HepG2 (cell line): ENCODE data around the gene LSM2. TPM values are rescaled to one million over a fixed set of nuclear protein-coding genes. Genes with fewer than 3 reads are reported as not detected.

Experiments
- CBX5 ChIP-seq: sonication (generic); formaldehyde crosslinking; IDR thresholded peaks from 2 replicates; pipeline ENCODE4 v1.4.0; 2020; ENCODE audit warnings: missing genetic modification reagents, borderline replicate concordance
- CREBL2 ChIP-seq: sonication (generic); formaldehyde crosslinking; IDR thresholded peaks from 2 replicates; pipeline ENCODE4 v1.8.1; 2023; ENCODE audit warnings: missing genetic modification reagents, mild to moderate bottlenecking, borderline replicate concordance
- GMEB1 ChIP-seq: sonication (generic); formaldehyde crosslinking; IDR thresholded peaks from 2 replicates; pipeline ENCODE4 v1.5.1; 2020; ENCODE audit warnings: missing genetic modification reagents, mild to moderate bottlenecking, borderline replicate concordance
- HNF1B ChIP-seq: sonication (generic); formaldehyde crosslinking; IDR thresholded peaks from 2 replicates; pipeline ENCODE4 v1.5.1; 2020; ENCODE audit warnings: mild to moderate bottlenecking, moderate library complexity, missing genetic modification reagents
- HOXD1 ChIP-seq: sonication (generic); formaldehyde crosslinking; IDR thresholded peaks from 2 replicates; pipeline ENCODE4 v1.5.0; 2020; ENCODE audit warnings: missing genetic modification reagents
- KDM3A ChIP-seq: IDR thresholded peaks from 2 replicates; pipeline ENCODE4 v1.6.1; 2018; ENCODE audit warnings: low read depth, missing compliant biosample characterization
- LRRFIP1 ChIP-seq: sonication (generic); formaldehyde crosslinking; conservative IDR thresholded peaks from 2 replicates; pipeline ENCODE4 v1.4.0; 2020; ENCODE audit warnings: missing genetic modification reagents
- NFE2L2 ChIP-seq: fragments of 150-350 bp; IDR thresholded peaks from 2 replicates; pipeline ENCODE4 v1.6.1; 2014; ENCODE audit warnings: low read length
- PRDM4 ChIP-seq: sonication (generic); formaldehyde crosslinking; IDR thresholded peaks from 2 replicates; pipeline ENCODE4 v1.9.0; 2021; ENCODE audit warnings: missing genetic modification reagents, borderline replicate concordance
- RCOR2 ChIP-seq: IDR thresholded peaks from 2 replicates; pipeline ENCODE4 v1.6.1; 2016; ENCODE audit warnings: missing biosample characterization, missing genetic modification reagents
- SATB2 ChIP-seq: sonication (generic); formaldehyde crosslinking; IDR thresholded peaks from 2 replicates; pipeline ENCODE4 v1.5.0; 2020; ENCODE audit warnings: missing genetic modification reagents
- TBP ChIP-seq: sonication (generic); formaldehyde crosslinking; IDR thresholded peaks from 2 replicates; pipeline ENCODE4 v1.5.0; 2020; ENCODE audit warnings: missing genetic modification reagents
- TBX3 ChIP-seq: fragments of 450-650 bp; IDR thresholded peaks from 2 replicates; pipeline ENCODE4 v1.6.1; 2017; ENCODE audit warnings: antibody characterized with exemption, mild to moderate bottlenecking, inconsistent platforms, borderline replicate concordance
- ZBTB25 ChIP-seq: IDR thresholded peaks from 2 replicates; pipeline ENCODE4 v1.6.1; 2018; ENCODE audit warnings: missing genetic modification reagents
- ZBTB43 ChIP-seq: sonication (generic); formaldehyde crosslinking; conservative IDR thresholded peaks from 2 replicates; pipeline ENCODE4 v1.4.0; 2020; ENCODE audit warnings: missing genetic modification reagents
- ZIK1 ChIP-seq: sonication (generic); formaldehyde crosslinking; IDR thresholded peaks from 2 replicates; pipeline ENCODE4 v1.5.0; 2020; ENCODE audit warnings: mild to moderate bottlenecking, low read depth, missing genetic modification reagents, borderline replicate concordance
- ZNF337 ChIP-seq: sonication (generic); formaldehyde crosslinking; IDR thresholded peaks from 2 replicates; pipeline ENCODE4 v1.5.1; 2020; ENCODE audit warnings: missing genetic modification reagents, low read depth, mild to moderate bottlenecking, borderline replicate concordance
- ZNF839 ChIP-seq: sonication (generic); formaldehyde crosslinking; IDR thresholded peaks from 2 replicates; pipeline ENCODE4 v1.4.0; 2020; ENCODE audit warnings: missing genetic modification reagents, mild to moderate bottlenecking, borderline replicate concordance
- polyA plus RNA-seq, 8 experiments: library from polyadenylated mRNA; depleted of rRNA in 3 of 8; stranded (reverse) in 7 of 8; unstranded in 1 of 8; fragments of >200 nt; fragmentation: Illumina TruSeq in 4 of 8; extraction: Trizol in 4 of 8; gene quantifications; 2 replicates each; pipeline versions ENCODE4 v1.2.1 to v1.2.3, GENCODE V29; 2011 to 2016; ENCODE audit warnings: low read depth in 4 of 8, missing spikeins in 1 of 8, mixed read lengths in 1 of 8; ENCODE audit not compliant: insufficient read depth in 1 of 8
- total RNA-seq, 5 experiments: library from RNA; depleted of rRNA; stranded (reverse); fragments of >200 nt; fragmentation: Illumina TruSeq; extraction: Trizol; gene quantifications; 2 replicates each; pipeline ENCODE4 v1.2.3, GENCODE V29; 2016; ENCODE audit warnings: low read depth in 1 of 5

The LSM2 gene
- total and polyA plus RNA-seq, 2 of the 13 experiments (the other 11 are each of a cell fraction or from before 2014, with no cell fraction given) = 69.4 to 90.5 TPM

GRCh38 chr6:31826793-31827285 is 20.1 kb upstream of the LSM2 start (continued):
- TF ChIP-seq LRRFIP1 (CRISPR knock-in tag) (no peak), TBX3 (no peak), CREBL2 (CRISPR knock-in tag) (0 out of 2 replicates have a peak, but pooled peaks have one; percentile 20), GMEB1 (CRISPR knock-in tag) (no peak), ZBTB25 (CRISPR knock-in tag) (no peak), TBP (CRISPR knock-in tag) (no peak), KDM3A (0 out of 2 replicates have a peak, but pooled peaks have one; percentile 10), HOXD1 (CRISPR knock-in tag) (0 out of 2 replicates have a peak, but pooled peaks have one; percentile 44), ZBTB43 (CRISPR knock-in tag) (0 out of 2 replicates have a peak, but pooled peaks have one; percentile 2), HNF1B (CRISPR knock-in tag) (no peak; the same call in 1 of the 2 replicates), SATB2 (0 out of 2 replicates have a peak, but pooled peaks have one; percentile 22), CBX5 (CRISPR knock-in tag) (no peak), ZNF337 (CRISPR knock-in tag) (no peak), ZIK1 (CRISPR knock-in tag) (no peak), NFE2L2 (no peak), ZNF839 (CRISPR knock-in tag) (no peak), RCOR2 (CRISPR knock-in tag) (peak; percentile 69; the same call in 1 of the 2 replicates), PRDM4 (no peak)
